SK-N-SH treated with all-trans-retinoic acid at 6 μM for 48 hours (cell line): ENCODE data around the gene ARHGAP26.

Experiments used
- ATAC-seq: fragments of 200-7000 bp; cut with Tn5 transposase; 3 replicates; pipeline ENCODE4 v1.9.1; 2020; ENCODE audit warnings: mild to moderate bottlenecking, moderate library complexity
- ARNTL ChIP-seq: fragments of 450-650 bp; formaldehyde crosslinking; IDR thresholded peaks from 2 replicates; pipeline ENCODE4 v1.5.0; 2020; ENCODE audit warnings: low read depth, mild to moderate bottlenecking, moderate library complexity, borderline replicate concordance
- BACH2 ChIP-seq: fragments of 250-450 bp; sonication (Bioruptor Pico); IDR thresholded peaks from 2 replicates; pipeline ENCODE4 v1.9.0; 2021; ENCODE audit warnings: mild to moderate bottlenecking, borderline replicate concordance
- CSDC2 ChIP-seq: fragments of 250-450 bp; sonication (Bioruptor Pico); IDR thresholded peaks from 2 replicates; pipeline ENCODE4 v1.5.0; 2020; ENCODE audit warnings: mild to moderate bottlenecking, moderate library complexity
- GLIS3 ChIP-seq: fragments of 250-450 bp; sonication (Bioruptor Pico); IDR thresholded peaks from 2 replicates; pipeline ENCODE4 v1.5.0; 2020; ENCODE audit warnings: mild to moderate bottlenecking, moderate library complexity
- ISL1 ChIP-seq: fragments of 250-450 bp; sonication (Bioruptor Pico); IDR thresholded peaks from 2 replicates; pipeline ENCODE4 v2.1.2; 2022; ENCODE audit warnings: mild to moderate bottlenecking, moderate library complexity
- OSR1 ChIP-seq: fragments of 250-450 bp; sonication (Bioruptor Pico); IDR thresholded peaks from 2 replicates; pipeline ENCODE4 v1.8.0; 2022; ENCODE audit warnings: moderate library complexity, mild to moderate bottlenecking, inconsistent platforms
- PATZ1 ChIP-seq: fragments of 250-450 bp; sonication (Bioruptor Pico); IDR thresholded peaks from 2 replicates; pipeline ENCODE4 v1.8.0; 2020; ENCODE audit warnings: mild to moderate bottlenecking, moderate library complexity, borderline replicate concordance
- PPARA ChIP-seq: fragments of 250-450 bp; sonication (Bioruptor Pico); IDR thresholded peaks from 2 replicates; pipeline ENCODE4 v1.5.0; 2020; ENCODE audit warnings: mild to moderate bottlenecking, borderline replicate concordance
- RARB ChIP-seq: fragments of 250-450 bp; sonication (Bioruptor Pico); IDR thresholded peaks from 2 replicates; pipeline ENCODE4 v1.8.0; 2021; ENCODE audit warnings: mild to moderate bottlenecking, moderate library complexity
- SNAI2 ChIP-seq: fragments of 250-450 bp; sonication (Bioruptor Pico); IDR thresholded peaks from 2 replicates; pipeline ENCODE4 v1.5.0; 2020; ENCODE audit warnings: mild to moderate bottlenecking, moderate library complexity
- TCF4 ChIP-seq: fragments of 250-450 bp; sonication (Bioruptor Pico); IDR thresholded peaks from 2 replicates; pipeline ENCODE4 v1.8.0; 2021; ENCODE audit warnings: mild to moderate bottlenecking, moderate library complexity, borderline replicate concordance
- TOX ChIP-seq: fragments of 250-450 bp; sonication (Bioruptor Pico); IDR thresholded peaks from 2 replicates; pipeline ENCODE4 v1.8.0; 2021; ENCODE audit warnings: mild to moderate bottlenecking, moderate library complexity, borderline replicate concordance
- ZC3H10 ChIP-seq: fragments of 250-450 bp; sonication (Bioruptor Pico); IDR thresholded peaks from 2 replicates; pipeline ENCODE4 v1.5.1; 2021; ENCODE audit warnings: mild to moderate bottlenecking, moderate library complexity
- ZFP3 ChIP-seq: fragments of 250-450 bp; sonication (Bioruptor Pico); IDR thresholded peaks from 2 replicates; pipeline ENCODE4 v1.5.0; 2020; ENCODE audit warnings: mild to moderate bottlenecking, moderate library complexity
- ZFP30 ChIP-seq: fragments of 450-650 bp; formaldehyde crosslinking; IDR thresholded peaks from 2 replicates; pipeline ENCODE4 v1.5.0; 2022; ENCODE audit warnings: mild to moderate bottlenecking, moderate library complexity
- ZNF565 ChIP-seq: fragments of 450-650 bp; formaldehyde crosslinking; conservative IDR thresholded peaks from 2 replicates; pipeline ENCODE4 v1.5.0; 2020; ENCODE audit warnings: low read depth, mild to moderate bottlenecking, moderate library complexity
- ZNF70 ChIP-seq: fragments of 450-650 bp; formaldehyde crosslinking; IDR thresholded peaks from 2 replicates; pipeline ENCODE4 v1.5.0; 2020; ENCODE audit warnings: mild to moderate bottlenecking, moderate library complexity
- TF ChIP-seq, protein P1 (sequence below): fragments of 250-450 bp; sonication (Bioruptor Pico); IDR thresholded peaks from 2 replicates; pipeline ENCODE4 v1.5.1; 2020; ENCODE audit warnings: low read depth, mild to moderate bottlenecking, moderate library complexity
- TF ChIP-seq, protein P2 (sequence below): fragments of 250-450 bp; sonication (Bioruptor Pico); IDR thresholded peaks from 2 replicates; pipeline ENCODE4 v1.5.1; 2021; ENCODE audit warnings: mild to moderate bottlenecking, moderate library complexity
- TF ChIP-seq, protein P3 (sequence below): fragments of 250-450 bp; sonication (Bioruptor Pico); IDR thresholded peaks from 2 replicates; pipeline ENCODE4 v1.8.0; 2021; ENCODE audit warnings: low read depth, mild to moderate bottlenecking, moderate library complexity, borderline replicate concordance

The ARHGAP26 gene

GRCh38 chr5:143151056-143151700, 381.0 kb downstream of the ARHGAP26 start:
- ATAC-seq = no peak
- TF ChIP-seq BACH2 (CRISPR knock-in tag) = no peak
- no peak for TF ChIP-seq OSR1
- no peak for TF ChIP-seq CSDC2
- no peak for TF ChIP-seq GLIS3 (CRISPR knock-in tag)
- no peak for TF ChIP-seq RARB (CRISPR knock-in tag)
- no peak for TF ChIP-seq TOX (CRISPR knock-in tag)
- TF ChIP-seq ZFP30 = no peak
- TF ChIP-seq, protein P1, sequence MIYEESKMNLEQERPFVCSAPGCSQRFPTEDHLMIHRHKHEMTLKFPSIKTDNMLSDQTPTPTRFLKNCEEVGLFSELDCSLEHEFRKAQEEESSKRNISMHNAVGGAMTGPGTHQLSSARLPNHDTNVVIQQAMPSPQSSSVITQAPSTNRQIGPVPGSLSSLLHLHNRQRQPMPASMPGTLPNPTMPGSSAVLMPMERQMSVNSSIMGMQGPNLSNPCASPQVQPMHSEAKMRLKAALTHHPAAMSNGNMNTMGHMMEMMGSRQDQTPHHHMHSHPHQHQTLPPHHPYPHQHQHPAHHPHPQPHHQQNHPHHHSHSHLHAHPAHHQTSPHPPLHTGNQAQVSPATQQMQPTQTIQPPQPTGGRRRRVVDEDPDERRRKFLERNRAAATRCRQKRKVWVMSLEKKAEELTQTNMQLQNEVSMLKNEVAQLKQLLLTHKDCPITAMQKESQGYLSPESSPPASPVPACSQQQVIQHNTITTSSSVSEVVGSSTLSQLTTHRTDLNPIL (CRISPR knock-in tag) = no peak
- no peak for TF ChIP-seq PATZ1 (CRISPR knock-in tag)
- TF ChIP-seq ZNF70 (CRISPR knock-in tag) = no peak
- no peak for TF ChIP-seq ISL1

- TF ChIP-seq OSR1 (no peak), ARNTL (CRISPR knock-in tag) (no peak), TOX (CRISPR knock-in tag) (no peak), ZFP3 (CRISPR knock-in tag) (no peak), CSDC2 (no peak), TCF4 (CRISPR knock-in tag) (no peak), PPARA (CRISPR knock-in tag) (no peak), ISL1 (no peak), GLIS3 (CRISPR knock-in tag) (no peak), ZC3H10 (CRISPR knock-in tag) (no peak), ZFP30 (no peak)
- TF ChIP-seq, protein P2, sequence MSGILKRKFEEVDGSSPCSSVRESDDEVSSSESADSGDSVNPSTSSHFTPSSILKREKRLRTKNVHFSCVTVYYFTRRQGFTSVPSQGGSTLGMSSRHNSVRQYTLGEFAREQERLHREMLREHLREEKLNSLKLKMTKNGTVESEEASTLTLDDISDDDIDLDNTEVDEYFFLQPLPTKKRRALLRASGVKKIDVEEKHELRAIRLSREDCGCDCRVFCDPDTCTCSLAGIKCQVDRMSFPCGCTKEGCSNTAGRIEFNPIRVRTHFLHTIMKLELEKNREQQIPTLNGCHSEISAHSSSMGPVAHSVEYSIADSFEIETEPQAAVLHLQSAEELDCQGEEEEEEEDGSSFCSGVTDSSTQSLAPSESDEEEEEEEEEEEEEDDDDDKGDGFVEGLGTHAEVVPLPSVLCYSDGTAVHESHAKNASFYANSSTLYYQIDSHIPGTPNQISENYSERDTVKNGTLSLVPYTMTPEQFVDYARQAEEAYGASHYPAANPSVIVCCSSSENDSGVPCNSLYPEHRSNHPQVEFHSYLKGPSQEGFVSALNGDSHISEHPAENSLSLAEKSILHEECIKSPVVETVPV (CRISPR knock-in tag) = no peak
- TF ChIP-seq, protein P3, sequence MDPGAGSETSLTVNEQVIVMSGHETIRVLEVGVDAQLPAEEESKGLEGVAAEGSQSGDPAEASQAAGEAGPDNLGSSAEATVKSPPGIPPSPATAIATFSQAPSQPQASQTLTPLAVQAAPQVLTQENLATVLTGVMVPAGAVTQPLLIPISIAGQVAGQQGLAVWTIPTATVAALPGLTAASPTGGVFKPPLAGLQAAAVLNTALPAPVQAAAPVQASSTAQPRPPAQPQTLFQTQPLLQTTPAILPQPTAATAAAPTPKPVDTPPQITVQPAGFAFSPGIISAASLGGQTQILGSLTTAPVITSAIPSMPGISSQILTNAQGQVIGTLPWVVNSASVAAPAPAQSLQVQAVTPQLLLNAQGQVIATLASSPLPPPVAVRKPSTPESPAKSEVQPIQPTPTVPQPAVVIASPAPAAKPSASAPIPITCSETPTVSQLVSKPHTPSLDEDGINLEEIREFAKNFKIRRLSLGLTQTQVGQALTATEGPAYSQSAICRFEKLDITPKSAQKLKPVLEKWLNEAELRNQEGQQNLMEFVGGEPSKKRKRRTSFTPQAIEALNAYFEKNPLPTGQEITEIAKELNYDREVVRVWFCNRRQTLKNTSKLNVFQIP (CRISPR knock-in tag) = no peak
- ATAC-seq = no peak
These were observed 382.3 kb downstream of the ARHGAP26 start for GRCh38 chr5:143152445-143152844.

GRCh38 chr5:143153332-143154119, 383.3 kb downstream of the ARHGAP26 start:
- ATAC-seq = no peak

DNA sequence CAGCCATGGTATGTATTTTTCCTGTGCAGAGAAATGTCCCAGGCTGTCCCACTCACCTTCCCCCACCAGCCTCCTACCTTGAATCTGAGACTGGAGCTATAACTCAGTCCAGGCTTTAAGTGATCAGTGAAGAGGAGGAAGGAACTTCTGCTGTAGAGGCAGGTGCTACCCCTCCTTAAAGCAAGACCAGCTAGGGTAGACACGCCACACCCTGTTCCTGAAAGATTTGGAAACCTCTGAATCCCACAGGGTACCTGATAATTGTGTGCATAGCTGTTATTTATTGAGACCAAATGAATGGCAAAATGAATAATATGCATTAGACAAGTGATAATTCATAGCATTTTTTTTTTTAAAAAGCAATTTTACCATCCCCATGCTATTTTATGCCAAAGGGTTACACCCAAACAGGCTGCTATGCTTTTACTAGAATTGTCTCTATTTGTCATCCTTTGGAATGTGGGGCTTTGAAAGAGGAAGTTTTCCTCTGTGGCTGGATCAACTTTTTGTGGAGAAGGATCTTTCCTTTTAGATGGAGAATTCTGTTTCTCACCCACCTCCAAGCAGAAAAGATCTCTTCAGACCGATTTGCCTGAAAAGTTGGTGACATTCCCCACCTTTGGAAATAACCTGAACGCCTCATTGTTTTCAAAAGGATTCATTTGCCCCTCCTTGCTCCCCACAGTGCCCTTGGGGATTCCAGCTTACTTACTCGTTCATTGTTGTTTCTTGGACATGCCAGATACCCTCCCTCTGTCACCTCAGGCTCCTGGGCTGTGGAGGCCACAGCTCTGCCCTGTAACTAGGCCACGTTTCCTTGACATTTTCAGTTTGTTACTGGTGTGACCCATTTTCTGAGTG, 384.6 kb downstream of the ARHGAP26 start:
- ATAC-seq = peak; percentile 62
- TF ChIP-seq TCF4 (CRISPR knock-in tag) (no peak), ARNTL (CRISPR knock-in tag) (no peak), ZFP30 (no peak), TOX (CRISPR knock-in tag) (no peak), OSR1 (no peak), SNAI2 (no peak), RARB (CRISPR knock-in tag) (no peak), GLIS3 (CRISPR knock-in tag) (no peak)
- TF ChIP-seq, protein P2 (CRISPR knock-in tag) = no peak
- TF ChIP-seq, protein P1 (CRISPR knock-in tag) = no peak

More at GRCh38 chr5:143153332-143154119, 383.3 kb downstream of the ARHGAP26 start:
- TF ChIP-seq ZC3H10 (CRISPR knock-in tag) (no peak), TOX (CRISPR knock-in tag) (no peak), ZFP3 (CRISPR knock-in tag) (no peak), ISL1 (no peak), ZNF565 (CRISPR knock-in tag) (no peak)
